GM19035 (cell line): ENCODE results near the gene TMEM167A.
A peak's percentile ranks its signal among the peaks of the same experiment; 100 is the strongest.

ENCODE experiments used
- ATAC-seq: cut with Tn5 transposase; IDR thresholded peaks from one replicate; pipeline ENCODE4 v1.9.1; 2021; ENCODE audit not compliant: unreplicated experiment

Gene TMEM167A

GRCh38 chr5:83036991-83037575, 40.1 kb downstream of the TMEM167A start:
- ATAC-seq = no peak

- ATAC-seq = no peak
Measured at GRCh38 chr5:83035373-83036100, 41.7 kb downstream of the TMEM167A start.

GRCh38 chr5:83034528-83035207, 42.5 kb downstream of the TMEM167A start:
- no peak for ATAC-seq

DNA sequence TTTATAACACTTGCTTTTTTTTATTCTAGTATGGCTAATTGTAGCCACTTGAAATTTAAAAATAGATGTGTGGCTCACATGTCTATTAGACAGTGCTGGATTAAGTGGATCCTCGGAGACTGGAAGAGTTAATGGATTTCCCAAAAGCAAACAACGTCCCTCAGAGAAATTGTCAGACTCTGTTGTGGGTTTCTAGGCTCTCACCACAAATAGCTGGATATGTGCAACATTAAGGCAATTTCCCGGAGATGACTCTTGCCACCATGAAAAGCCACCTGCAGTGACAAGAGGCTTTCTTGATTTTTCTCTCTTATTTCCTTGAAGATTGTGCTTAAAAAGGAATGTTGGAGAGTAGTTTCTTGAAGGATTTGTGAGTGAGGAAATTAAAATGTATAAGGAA, 43.2 kb downstream of the TMEM167A start:
- no peak for ATAC-seq

GRCh38 chr5:83031381-83031780, 45.8 kb downstream of the TMEM167A start:
- ATAC-seq = no peak

DNA sequence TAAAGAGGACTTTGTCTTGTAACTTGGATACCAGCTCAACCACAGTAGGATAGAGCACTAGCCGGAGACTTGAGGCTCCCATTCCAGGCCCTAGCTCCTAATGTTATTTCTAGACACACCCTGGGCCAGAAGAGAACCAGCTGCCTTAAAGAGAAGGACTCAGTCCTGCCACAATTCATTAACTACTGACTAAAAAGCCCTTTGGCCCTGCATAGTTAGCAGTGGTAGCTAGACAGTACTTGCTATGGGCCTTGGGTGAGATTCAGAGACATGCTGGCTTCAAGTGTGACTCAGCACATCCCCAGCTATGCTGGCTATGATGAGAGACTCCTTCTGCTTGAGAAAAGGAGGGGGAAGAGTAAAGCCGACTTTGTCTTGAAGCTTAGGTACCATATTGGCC, 47.3 kb downstream of the TMEM167A start:
- ATAC-seq = no peak

GRCh38 chr5:83026930-83027687, 50.1 kb downstream of the TMEM167A start:
- peak; percentile 75 for ATAC-seq

DNA sequence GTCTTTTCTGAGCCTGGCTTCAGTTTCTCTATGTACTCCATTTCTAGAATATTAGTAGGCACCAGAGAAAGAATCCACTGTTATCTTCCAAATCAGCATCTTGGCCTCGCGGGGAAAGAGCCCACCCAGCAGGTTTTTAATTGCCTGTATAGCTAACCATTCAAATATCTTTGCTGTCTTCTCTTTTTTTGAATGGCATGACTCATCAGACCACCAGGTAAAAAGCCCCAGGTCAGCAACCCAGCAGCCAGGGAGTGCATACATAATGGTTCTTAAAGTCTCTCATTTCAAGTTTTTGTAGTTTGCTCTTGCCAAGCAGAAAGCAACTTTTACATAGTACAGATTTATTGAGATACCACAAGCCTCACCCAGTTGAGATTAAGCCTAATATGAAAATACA, 50.7 kb downstream of the TMEM167A start:
- no peak for ATAC-seq

- ATAC-seq = no peak
Measured at GRCh38 chr5:83025690-83026478, 51.3 kb downstream of the TMEM167A start.

- ATAC-seq = no peak
Measured at GRCh38 chr5:83022334-83022733, 54.9 kb downstream of the TMEM167A start.

DNA sequence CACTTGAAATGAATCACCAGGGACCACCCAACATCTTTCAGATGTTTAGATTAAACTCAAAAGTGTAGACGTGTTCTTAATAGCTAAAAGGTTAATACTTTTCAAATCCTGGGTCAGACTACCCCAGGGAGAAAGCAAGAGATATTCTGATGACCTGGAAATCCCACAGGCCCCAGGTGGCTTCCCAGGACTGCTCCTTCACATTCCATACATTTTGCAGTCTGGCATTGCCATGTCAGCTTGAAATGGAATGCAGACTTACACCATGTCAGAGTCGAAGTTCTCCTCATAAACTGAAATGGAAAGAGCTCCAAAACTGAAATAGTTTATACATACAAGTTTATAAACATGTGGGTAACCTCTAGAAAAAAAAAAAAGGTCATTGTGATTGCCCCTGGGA, 61.5 kb downstream of the TMEM167A start:
- no peak for ATAC-seq

GRCh38 chr5:83011985-83012384, 65.2 kb downstream of the TMEM167A start:
- peak; percentile 97 for ATAC-seq

DNA sequence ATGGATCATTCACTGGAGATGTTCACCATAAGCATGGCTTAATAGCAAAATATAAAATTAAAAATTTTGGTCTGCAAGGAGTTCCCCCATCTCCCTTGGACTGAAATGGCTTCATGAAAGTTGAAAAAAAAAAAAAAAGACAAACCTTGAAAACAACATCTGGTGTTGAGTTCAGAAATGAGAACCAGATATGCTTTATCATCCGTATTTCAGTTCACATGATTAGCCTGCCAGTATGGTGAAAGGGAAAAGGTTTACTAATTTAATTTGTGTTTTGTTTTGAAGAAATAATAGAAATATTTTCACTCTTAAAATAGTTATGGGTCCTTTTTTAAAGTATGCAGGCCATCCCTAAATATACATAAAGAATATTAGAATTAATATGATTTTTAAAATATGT, 67.8 kb downstream of the TMEM167A start:
- ATAC-seq = no peak

DNA sequence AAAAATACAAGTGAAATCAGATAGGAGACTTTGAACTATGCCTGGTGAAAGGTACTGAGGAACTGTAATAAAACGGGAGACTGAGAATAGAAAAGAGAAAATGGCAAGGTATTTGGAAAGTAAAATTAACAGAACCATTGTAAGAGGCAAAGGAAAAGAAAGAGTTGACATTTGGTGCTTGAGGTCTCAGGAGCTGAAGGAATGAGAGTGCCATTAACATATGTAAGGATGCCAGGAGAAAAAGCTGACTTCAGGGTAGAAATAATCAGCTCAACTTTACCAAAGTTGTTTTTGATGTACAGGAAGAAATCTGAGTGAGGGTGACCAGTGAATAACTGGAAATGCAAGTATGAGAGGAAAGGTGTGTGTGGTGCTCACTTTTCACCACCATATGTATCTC, 69.4 kb downstream of the TMEM167A start:
- no peak for ATAC-seq

DNA sequence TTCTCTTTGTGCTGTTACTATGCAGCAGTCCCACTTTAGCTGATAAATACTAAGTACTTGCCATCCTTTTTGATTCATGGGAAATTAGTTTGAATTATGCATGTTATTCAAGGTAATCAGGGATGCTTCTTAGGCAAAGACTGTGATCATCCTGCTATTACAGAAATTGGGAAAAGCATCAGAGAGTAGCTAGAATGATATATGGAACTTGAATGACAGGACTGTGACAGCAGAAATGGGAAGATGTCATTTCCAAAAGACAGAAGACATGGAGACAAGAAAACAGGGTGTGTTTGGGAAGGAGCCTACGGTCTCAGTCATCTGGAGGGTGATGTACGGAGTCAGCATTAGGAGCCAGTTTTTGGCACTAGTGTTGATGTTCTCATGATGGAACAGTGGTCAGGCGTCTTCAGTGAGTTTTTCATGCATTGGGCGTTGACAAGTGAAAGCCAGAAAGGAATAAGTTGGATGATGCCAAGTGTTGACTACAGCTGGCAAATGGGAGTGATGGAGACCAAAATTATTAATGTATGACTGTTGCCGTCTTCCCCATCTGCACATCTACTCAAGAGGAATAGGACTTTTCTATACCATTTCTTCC, 70.4 kb downstream of the TMEM167A start:
- no peak for ATAC-seq

DNA sequence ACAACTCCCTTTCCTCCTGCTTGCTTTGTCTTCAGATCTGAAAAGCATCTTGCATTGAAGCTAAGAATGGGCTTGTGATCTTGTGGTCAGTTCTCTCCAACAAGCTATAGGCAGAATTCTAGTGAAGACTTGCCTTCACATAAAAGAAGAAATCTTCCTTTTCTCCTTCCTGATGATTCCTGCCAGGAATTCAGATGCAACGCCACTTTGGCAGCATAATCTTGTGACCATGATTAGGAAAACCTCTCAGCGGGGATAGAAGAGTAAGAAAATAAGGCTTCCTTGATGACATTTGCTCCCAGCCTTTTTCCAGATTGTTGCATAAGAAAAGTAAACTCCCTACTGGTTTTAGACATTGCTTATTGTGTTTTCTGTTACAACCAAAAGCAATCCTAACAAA, 73.4 kb downstream of the TMEM167A start:
- no peak for ATAC-seq
